GM23248 (cell line): ENCODE measurements around the gene ZSCAN30.

Source experiments
- EZH2 ChIP-seq: fragments of 200-600 bp; sonication (generic); IDR thresholded peaks from 2 replicates; pipeline ENCODE4 v1.6.1; 2018; ENCODE audit warnings: antibody characterized with exemption, mild to moderate bottlenecking; ENCODE audit not compliant: insufficient read depth, poor library complexity, severe bottlenecking
- EZH2phosphoT487 ChIP-seq: fragments of 200-600 bp; sonication (generic); IDR thresholded peaks from 2 replicates; pipeline ENCODE4 v1.6.1; 2018; ENCODE audit warnings: antibody characterized with exemption, moderate library complexity, mild to moderate bottlenecking, low read depth; ENCODE audit not compliant: insufficient read depth

- TF ChIP-seq EZH2phosphoT487 = no peak
- no peak for TF ChIP-seq EZH2
Measured at GRCh38 chr18:35334212-35334611, 44.2 kb upstream of the ZSCAN30 start.
